ENCODE measurements around the gene DNMT1. TPM values are rescaled to one million over a fixed set of nuclear protein-coding genes. Genes with fewer than 3 reads are reported as not detected.

DNMT1 gene
- total and polyA plus RNA-seq, 4 experiments from 2014 or later: 53.5 to 250 (median 187) TPM

GRCh38 chr19:10235003-10235402 lies 40.2 kb upstream of the DNMT1 start:
- intact Hi-C loops (cut with micrococcal nuclease): loop anchor here (10.0 kb wide), 1 partner anchor 600 kb away; the partner anchor contains the start of gene TMED1
- Histone ChIP-seq H3K27ac (ENCODE audit: low read depth, low read length) (no peak overlapping the region), H3K4me1 (ENCODE audit: insufficient read depth, low read length) (peaks cover 26% of the 10 kb centered on the region), H3K36me3 (ENCODE audit: insufficient read depth, low read length) (no peaks in the 10 kb centered on the region), H3K27me3 (ENCODE audit: insufficient read depth, low read length) (no peaks in the 10 kb centered on the region), H3K4me3 (ENCODE audit: low read length in 2 of 2) (no peak overlapping the region), H3K9me3 (ENCODE audit: control insufficient read depth in 1 of 2, low read length in 2 of 2) (no peaks in the 10 kb centered on the region)
- Mint-ChIP-seq H3K27ac (peak overlapping the region; percentile 80 to 100 (median 99)), H3K4me3 (peak overlapping the region in 5 of 8 donors; percentile 17 to 93 (median 59)), H3K27me3 (no peaks in the 10 kb centered on the region), H3K9me3 (peaks cover 0 to 1% (median 0%) of the 10 kb centered on the region in 8 donors), H3K4me1 (peaks cover 15 to 48% (median 21%) of the 10 kb centered on the region in 4 donors), H3K36me3 (peaks cover 0 to 4% of the 10 kb centered on the region in 2 donors)
- POLR2A ChIA-PET (ENCODE audit: partially characterized antibody): interaction anchor here (0.7 to 2.8 kb wide), 4 partner anchors 14 to 138 kb away, joined by 3 to 18 read pairs (median 6); no protein-coding TSS in a partner anchor
- DNase-seq: no peak
- CTCF ChIA-PET (ENCODE audit: partially characterized antibody): interaction anchor here (0.6 to 6.1 kb wide), 3 partner anchors 15 to 132 kb away, joined by 3 to 83 read pairs (median 3); partner anchors contain the start of gene MRPL4

- peak overlapping the region in 4 of 7 donors; percentile 69 to 79 (median 74) for H3K27ac Mint-ChIP-seq
- H3K27ac ChIP-seq (ENCODE audit: low read depth, low read length): no peak overlapping the region
- POLR2A ChIA-PET (ENCODE audit: partially characterized antibody): interaction anchor here (0.6 to 0.9 kb wide), 2 partner anchors 10 to 16 kb away, joined by 4 to 6 read pairs; no protein-coding TSS in a partner anchor
- H3K4me3 ChIP-seq (ENCODE audit: low read length in 2 of 2): no peak overlapping the region
- CTCF ChIA-PET (ENCODE audit: partially characterized antibody): interaction anchor here (6.1 kb wide), 1 partner anchor 16 kb away, joined by 83 read pairs; the partner anchor contains the start of gene MRPL4
- H3K36me3 Mint-ChIP-seq: peaks cover 0 to 4% of the 10 kb centered on the region in 2 donors
- H3K4me1 ChIP-seq (ENCODE audit: insufficient read depth, low read length): peaks cover 37% of the 10 kb centered on the region
- H3K27me3 Mint-ChIP-seq: no peaks in the 10 kb centered on the region
- H3K9me3 ChIP-seq (ENCODE audit: control insufficient read depth in 1 of 2, low read length in 2 of 2): no peaks in the 10 kb centered on the region
- no peak for DNase-seq
- H3K4me1 Mint-ChIP-seq: peaks cover 21 to 58% (median 29%) of the 10 kb centered on the region in 4 donors
- peaks cover 0 to 1% (median 0%) of the 10 kb centered on the region in 8 donors for H3K9me3 Mint-ChIP-seq
- H3K36me3 ChIP-seq (ENCODE audit: insufficient read depth, low read length): no peaks in the 10 kb centered on the region
- H3K27me3 ChIP-seq (ENCODE audit: insufficient read depth, low read length): no peaks in the 10 kb centered on the region
- intact Hi-C loops (cut with micrococcal nuclease): loop anchor here (5.0 to 10.0 kb wide), 2 partner anchors 92 to 601 kb away; partner anchors contain the start of gene TMED1
- peak overlapping the region in 2 of 8 donors; percentile 21 to 49 for H3K4me3 Mint-ChIP-seq
Observed at GRCh38 chr19:10233946-10234345, 39.2 kb upstream of the DNMT1 start.

- ChIA-PET POLR2A (ENCODE audit: partially characterized antibody) (interaction anchor here (0.9 to 5.8 kb wide), 4 partner anchors 19 to 88 kb away, joined by 3 to 67 read pairs (median 6); partner anchors contain the start of gene MRPL4), CTCF (ENCODE audit: partially characterized antibody) (interaction anchor here (1.1 to 8.8 kb wide), 2 partner anchors 19 to 88 kb away, joined by 3 to 132 read pairs; partner anchors contain the start of gene MRPL4)
- H3K4me1 ChIP-seq (ENCODE audit: insufficient read depth, low read length): peaks cover 44% of the 10 kb centered on the region
- Mint-ChIP-seq H3K4me1 (peaks cover 22 to 53% (median 30%) of the 10 kb centered on the region in 4 donors), H3K4me3 (peak overlapping the region; percentile 76 to 92 (median 85)), H3K36me3 (peaks cover 0 to 4% of the 10 kb centered on the region in 2 donors), H3K27me3 (no peaks in the 10 kb centered on the region), H3K9me3 (no peaks in the 10 kb centered on the region), H3K27ac (peak overlapping the region; percentile 87 to 97 (median 93))
- H3K9me3 ChIP-seq (ENCODE audit: control insufficient read depth in 1 of 2, low read length in 2 of 2): no peaks in the 10 kb centered on the region
- intact Hi-C loops (cut with micrococcal nuclease): loop anchor here (2.0 to 10.0 kb wide), 3 partner anchors 37 to 603 kb away; partner anchors contain the start of genes DNMT1 and TMED1
- DNase-seq: no peak
- H3K27me3 ChIP-seq (ENCODE audit: insufficient read depth, low read length): no peaks in the 10 kb centered on the region
- H3K36me3 ChIP-seq (ENCODE audit: insufficient read depth, low read length): no peaks in the 10 kb centered on the region
- peak overlapping the region in 1 of 2 donors; percentile 77 for H3K4me3 ChIP-seq (ENCODE audit: low read length in 2 of 2)
- peak overlapping the region; percentile 92 for H3K27ac ChIP-seq (ENCODE audit: low read depth, low read length)
Observed at GRCh38 chr19:10231612-10232228, 37.0 kb upstream of the DNMT1 start.

- Mint-ChIP-seq H3K27me3 (no peaks in the 10 kb centered on the region), H3K36me3 (peaks cover 0 to 4% of the 10 kb centered on the region in 2 donors), H3K4me1 (peaks cover 20 to 52% (median 30%) of the 10 kb centered on the region in 4 donors), H3K27ac (peak within 1 kb of the TSS; percentile 92 to 97 (median 94)), H3K4me3 (peak within 1 kb of the TSS; percentile 87 to 92 (median 90)), H3K9me3 (no peaks in the 10 kb centered on the region)
- peaks cover 37% of the 10 kb centered on the region for H3K4me1 ChIP-seq (ENCODE audit: insufficient read depth, low read length)
- DNase-seq: peak; percentile 67 to 86 (median 75)
- peak within 1 kb of the TSS; percentile 92 for H3K27ac ChIP-seq (ENCODE audit: low read depth, low read length)
- no peaks in the 10 kb centered on the region for H3K9me3 ChIP-seq (ENCODE audit: control insufficient read depth in 1 of 2, low read length in 2 of 2)
- no peaks in the 10 kb centered on the region for H3K36me3 ChIP-seq (ENCODE audit: insufficient read depth, low read length)
- peak within 1 kb of the TSS; percentile 69 to 77 for H3K4me3 ChIP-seq (ENCODE audit: low read length in 2 of 2)
- POLR2A ChIA-PET (ENCODE audit: partially characterized antibody): interaction anchor here (0.9 to 5.8 kb wide), 4 partner anchors 15 to 87 kb away, joined by 3 to 67 read pairs (median 6); partner anchors contain the start of gene MRPL4
- H3K27me3 ChIP-seq (ENCODE audit: insufficient read depth, low read length): no peaks in the 10 kb centered on the region
- intact Hi-C loops (cut with micrococcal nuclease): loop anchor here (2.0 to 10.0 kb wide), 3 partner anchors 36 to 604 kb away; partner anchors contain the start of genes DNMT1 and TMED1
- CTCF ChIA-PET (ENCODE audit: partially characterized antibody): interaction anchor here (8.8 kb wide), 1 partner anchor 19 kb away, joined by 132 read pairs; the partner anchor contains the start of gene MRPL4
Observed at GRCh38 chr19:10230861-10231611, 36.3 kb upstream of the DNMT1 start, which contains the start of gene S1PR2. S1PR2 (minus strand) TSS chr19:10231331; CDS start chr19:10224905, 6,426 bp downstream.

- ChIA-PET POLR2A (ENCODE audit: partially characterized antibody) (interaction anchor here (0.9 to 5.8 kb wide), 5 partner anchors 16 to 134 kb away, joined by 3 to 67 read pairs (median 5); partner anchors contain the start of genes ICAM1 and MRPL4), CTCF (ENCODE audit: partially characterized antibody) (interaction anchor here (0.6 to 8.8 kb wide), 3 partner anchors 20 to 117 kb away, joined by 3 to 132 read pairs (median 4); partner anchors contain the start of gene MRPL4)
- intact Hi-C loops (cut with micrococcal nuclease): loop anchor here (2.0 to 10.0 kb wide), 3 partner anchors 36 to 604 kb away; partner anchors contain the start of genes DNMT1 and TMED1
- peaks cover 17 to 45% (median 26%) of the 10 kb centered on the region in 4 donors for H3K4me1 Mint-ChIP-seq
- H3K36me3 Mint-ChIP-seq: peaks cover 0 to 4% of the 10 kb centered on the region in 2 donors
- Histone ChIP-seq H3K9me3 (ENCODE audit: control insufficient read depth in 1 of 2, low read length in 2 of 2) (no peaks in the 10 kb centered on the region), H3K4me1 (ENCODE audit: insufficient read depth, low read length) (peaks cover 29% of the 10 kb centered on the region), H3K27me3 (ENCODE audit: insufficient read depth, low read length) (no peaks in the 10 kb centered on the region), H3K36me3 (ENCODE audit: insufficient read depth, low read length) (no peaks in the 10 kb centered on the region), H3K27ac (ENCODE audit: low read depth, low read length) (peak overlapping the region; percentile 92), H3K4me3 (ENCODE audit: low read length in 2 of 2) (peak overlapping the region; percentile 69 to 77)
- no peaks in the 10 kb centered on the region for H3K9me3 Mint-ChIP-seq
- H3K27ac Mint-ChIP-seq: peak overlapping the region; percentile 88 to 96 (median 94)
- peak overlapping the region; percentile 87 to 92 (median 90) for H3K4me3 Mint-ChIP-seq
- H3K27me3 Mint-ChIP-seq: no peaks in the 10 kb centered on the region
- DNase-seq: peak; percentile 43 to 88 (median 63)
Observed at GRCh38 chr19:10230173-10230860, 35.6 kb upstream of the DNMT1 start.

GRCh38 chr19:10228920-10229319 lies 34.2 kb upstream of the DNMT1 start:
- H3K4me1 ChIP-seq (ENCODE audit: insufficient read depth, low read length): peaks cover 20% of the 10 kb centered on the region
- no peaks in the 10 kb centered on the region for H3K27me3 Mint-ChIP-seq
- H3K9me3 ChIP-seq (ENCODE audit: control insufficient read depth in 1 of 2, low read length in 2 of 2): no peaks in the 10 kb centered on the region
- H3K36me3 Mint-ChIP-seq: peaks cover 4 to 12% of the 10 kb centered on the region in 2 donors
- ChIA-PET POLR2A (ENCODE audit: partially characterized antibody) (interaction anchor here (1.4 to 5.8 kb wide), 4 partner anchors 8 to 133 kb away, joined by 3 to 67 read pairs (median 8); partner anchors contain the start of gene MRPL4), CTCF (ENCODE audit: partially characterized antibody) (interaction anchor here (0.9 to 8.8 kb wide), 4 partner anchors 9 to 116 kb away, joined by 3 to 132 read pairs (median 4); partner anchors contain the start of gene MRPL4)
- no peak overlapping the region for H3K4me3 ChIP-seq (ENCODE audit: low read length in 2 of 2)
- H3K36me3 ChIP-seq (ENCODE audit: insufficient read depth, low read length): no peaks in the 10 kb centered on the region
- H3K27ac ChIP-seq (ENCODE audit: low read depth, low read length): peak overlapping the region; percentile 92
- H3K27me3 ChIP-seq (ENCODE audit: insufficient read depth, low read length): no peaks in the 10 kb centered on the region
- intact Hi-C loops (cut with micrococcal nuclease): loop anchor here (1.0 kb wide), 1 partner anchor 21 kb away; no protein-coding TSS in a partner anchor
- H3K27ac Mint-ChIP-seq: peak overlapping the region; percentile 78 to 96 (median 91)
- peaks cover 12 to 40% (median 26%) of the 10 kb centered on the region in 4 donors for H3K4me1 Mint-ChIP-seq
- H3K9me3 Mint-ChIP-seq: no peaks in the 10 kb centered on the region
- H3K4me3 Mint-ChIP-seq: peak overlapping the region; percentile 71 to 90 (median 78)
- DNase-seq: peak in 4 of 5 donors; percentile 41 to 56 (median 54)

All from CD4-positive, alpha-beta memory T cell (primary cell).